ENCODE measurements around the gene TMEM176B.

Gene TMEM176B

DNA sequence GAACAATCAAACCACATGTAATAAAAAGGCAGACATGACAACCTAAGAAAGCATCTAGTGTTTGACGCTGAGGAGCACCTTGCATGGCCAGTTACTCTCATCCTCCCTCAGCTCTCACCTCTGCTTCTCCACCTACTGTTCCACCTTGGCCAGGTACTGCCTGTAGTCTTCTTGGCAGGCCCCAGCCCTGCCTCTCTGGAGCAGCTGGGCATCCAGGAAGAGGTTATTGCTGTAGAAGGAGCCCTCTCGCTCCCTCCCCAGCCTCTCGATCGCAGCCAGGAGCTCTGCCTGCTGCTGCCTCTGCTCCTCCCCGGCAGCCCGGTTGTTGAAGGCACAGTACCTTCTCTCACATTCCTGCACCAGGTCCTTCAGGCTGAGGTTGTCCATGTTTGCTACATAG is 53.2 kb downstream of the TMEM176B start:
- no peak for DNase-seq

DNA sequence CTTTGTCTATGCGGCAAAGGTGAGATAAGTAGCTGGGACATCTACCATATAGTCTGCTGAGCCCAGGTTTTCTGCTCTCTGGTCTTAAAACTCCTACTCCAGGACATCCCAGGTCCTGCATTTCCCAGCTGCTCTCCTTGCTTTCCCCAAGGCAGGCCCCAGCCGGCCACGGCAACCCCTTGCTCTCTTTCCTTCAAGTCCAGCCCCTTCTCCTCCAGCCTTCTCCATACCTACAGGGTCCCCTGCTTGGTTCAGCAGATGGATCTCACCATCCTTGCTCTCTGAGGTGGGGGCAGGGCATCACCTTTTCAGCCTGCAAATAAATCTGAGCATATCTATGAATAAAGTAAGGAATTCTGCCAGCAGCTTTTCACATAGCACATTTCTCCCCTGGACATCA is 54.3 kb downstream of the TMEM176B start:
- DNase-seq: no peak

- no peak for DNase-seq
Observed at GRCh38 chr7:150745086-150745485, 55.1 kb downstream of the TMEM176B start.

DNA sequence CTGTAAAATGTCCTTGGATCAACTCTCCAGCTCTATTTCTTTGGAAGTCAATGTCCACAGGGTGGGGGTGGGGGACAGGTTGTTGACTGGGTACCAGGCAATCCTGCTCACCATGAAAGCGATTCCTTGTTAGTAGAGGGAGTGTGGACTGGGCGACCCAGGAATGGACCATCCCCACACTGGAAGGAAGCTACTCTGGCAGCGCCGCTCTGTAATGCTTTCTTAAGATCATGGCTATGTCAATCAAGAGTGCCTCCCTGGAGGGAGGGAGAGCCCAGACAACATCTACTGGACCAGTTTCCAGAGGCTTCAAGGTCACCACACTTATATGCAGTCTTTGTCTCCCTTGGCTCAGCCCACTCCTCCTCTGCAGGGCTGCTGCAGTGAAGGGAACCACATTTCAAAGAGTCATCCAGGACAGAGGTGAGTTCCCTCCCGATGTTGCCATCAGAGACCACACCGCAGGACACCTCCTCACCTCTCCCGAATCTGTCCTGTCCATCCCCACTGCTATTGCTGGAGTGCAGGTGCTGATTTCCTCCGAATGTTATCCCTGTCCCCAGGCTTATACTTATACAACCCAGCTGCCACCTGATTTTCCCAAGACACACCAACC is 56.0 kb downstream of the TMEM176B start:
- DNase-seq: no peak

- no peak for DNase-seq
Observed at GRCh38 chr7:150742286-150742968, 57.7 kb downstream of the TMEM176B start.

Data from NCI-H774 (cell line).